HG03175 (cell line): ENCODE results near the gene MEOX1.

Experiments
- ATAC-seq: cut with Tn5 transposase; IDR thresholded peaks from one replicate; pipeline ENCODE4 v1.9.1; 2021; ENCODE audit warnings: mild to moderate bottlenecking, moderate library complexity; ENCODE audit not compliant: unreplicated experiment

The MEOX1 gene

DNA sequence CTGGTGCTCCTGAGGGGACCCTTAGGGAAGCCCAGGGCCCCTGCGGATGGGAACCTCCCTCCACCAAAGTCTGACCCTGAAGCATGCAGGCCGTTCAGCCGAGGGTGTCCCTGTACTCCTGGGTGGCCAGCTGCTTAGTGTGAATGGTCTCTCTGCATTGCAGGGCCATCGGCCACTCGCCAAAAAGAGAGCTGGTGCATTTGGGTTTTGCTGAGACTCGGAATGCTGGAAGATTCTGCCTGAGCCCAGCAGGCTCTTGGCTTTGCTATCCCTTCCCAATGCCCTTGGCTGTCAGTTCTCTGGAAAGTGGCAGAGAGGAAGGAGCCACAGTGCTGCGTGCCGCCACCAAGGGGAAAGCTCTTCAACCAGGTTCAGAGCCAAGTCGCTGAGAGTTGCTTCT lies 2.8 kb downstream of the MEOX1 start:
- no peak for ATAC-seq

DNA sequence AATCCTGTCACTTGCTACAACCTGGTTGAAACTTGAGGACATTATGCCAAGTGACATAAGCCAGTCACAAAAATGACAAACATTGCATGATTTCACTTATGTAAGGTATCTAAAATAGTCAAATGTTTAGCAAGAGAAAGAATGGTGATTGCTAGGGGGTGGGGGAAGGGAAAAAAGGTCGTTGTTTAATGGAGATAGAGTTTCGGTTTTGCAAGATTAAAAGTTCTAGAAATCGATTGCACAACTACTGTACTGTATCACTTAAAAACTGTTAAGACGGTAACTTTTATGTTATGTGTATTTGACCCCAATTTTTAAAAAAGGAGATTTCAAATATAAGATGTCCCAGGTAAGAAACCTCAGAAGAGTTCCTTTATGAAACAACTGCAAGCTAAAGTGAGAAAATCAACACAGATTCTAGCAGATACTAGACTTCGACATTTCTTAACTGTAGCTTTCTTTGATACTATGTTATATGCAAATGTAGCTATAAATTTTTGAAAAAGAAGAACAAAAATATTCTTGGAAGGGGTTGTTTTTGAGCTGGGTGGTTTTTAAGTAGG lies 5.9 kb downstream of the MEOX1 start:
- ATAC-seq: no peak

DNA sequence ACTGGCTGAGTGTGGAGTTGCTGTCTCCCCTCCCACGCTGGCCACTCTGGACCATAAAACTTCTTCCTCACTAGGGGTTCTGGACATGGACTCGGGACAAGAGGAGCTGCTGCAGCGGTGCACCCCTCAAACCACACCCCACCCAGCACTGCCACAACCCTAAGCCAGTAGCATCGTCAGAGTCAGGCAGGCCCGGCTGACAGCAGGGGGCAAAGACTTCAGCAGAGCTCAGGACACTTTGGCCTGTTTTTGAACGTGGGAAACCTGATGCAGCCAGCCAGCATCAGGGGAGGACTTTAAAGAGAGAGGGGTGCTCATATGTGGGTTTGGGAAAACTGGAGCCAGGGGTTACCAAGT lies 9.6 kb downstream of the MEOX1 start:
- ATAC-seq: no peak

GRCh38 chr17:43650471-43650870 lies 11.3 kb downstream of the MEOX1 start:
- ATAC-seq: no peak

DNA sequence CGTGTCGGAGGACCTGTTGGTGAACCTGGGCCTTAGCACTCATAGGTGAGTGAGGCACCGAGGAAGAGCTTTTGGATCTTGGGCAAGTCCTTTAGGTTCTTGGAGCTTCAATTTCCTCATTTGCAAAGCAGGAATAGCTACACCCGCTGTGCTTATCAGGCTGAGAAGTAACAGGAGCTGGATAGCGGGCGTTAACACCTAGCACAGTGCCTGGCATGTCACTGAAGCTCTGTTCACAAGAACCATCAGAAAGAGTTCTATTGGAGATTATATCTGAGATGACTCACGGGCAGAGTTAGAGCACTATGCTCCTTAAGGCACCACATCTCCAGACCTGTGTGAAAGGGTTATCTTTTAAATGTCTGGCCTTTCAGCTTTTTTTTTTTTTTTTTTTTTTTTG lies 12.8 kb downstream of the MEOX1 start:
- ATAC-seq: no peak

GRCh38 chr17:43645765-43646481 lies 15.8 kb downstream of the MEOX1 start:
- no peak for ATAC-seq

GRCh38 chr17:43645450-43645764 lies 16.3 kb downstream of the MEOX1 start:
- no peak for ATAC-seq

GRCh38 chr17:43644081-43644480 lies 17.6 kb downstream of the MEOX1 start:
- ATAC-seq: no peak

- ATAC-seq: no peak
These were observed 20.3 kb downstream of the MEOX1 start for GRCh38 chr17:43641416-43641815.

GRCh38 chr17:43640491-43641252 lies 21.1 kb downstream of the MEOX1 start:
- ATAC-seq: no peak

- ATAC-seq: no peak
These were observed 24.0 kb downstream of the MEOX1 start for GRCh38 chr17:43637563-43638323.

DNA sequence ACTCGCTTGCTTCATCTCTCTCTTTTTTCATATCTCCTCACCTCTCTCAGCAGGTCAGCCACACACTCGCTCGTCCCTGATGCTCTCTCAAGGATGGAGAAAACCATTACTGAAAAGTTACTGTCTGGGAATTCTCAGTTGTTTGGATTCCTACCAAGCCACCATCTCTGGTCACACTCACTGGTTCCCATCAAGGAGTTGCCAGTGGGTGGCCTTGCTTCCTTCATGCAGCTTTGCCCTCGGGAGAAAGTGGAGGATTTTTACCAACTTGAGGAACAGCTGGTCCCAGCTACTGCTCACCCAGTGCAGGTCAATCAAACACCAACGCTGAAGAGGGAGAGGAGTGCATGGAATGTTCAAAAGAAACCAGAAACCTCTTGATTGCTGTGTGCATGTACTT lies 25.3 kb downstream of the MEOX1 start:
- ATAC-seq: no peak

DNA sequence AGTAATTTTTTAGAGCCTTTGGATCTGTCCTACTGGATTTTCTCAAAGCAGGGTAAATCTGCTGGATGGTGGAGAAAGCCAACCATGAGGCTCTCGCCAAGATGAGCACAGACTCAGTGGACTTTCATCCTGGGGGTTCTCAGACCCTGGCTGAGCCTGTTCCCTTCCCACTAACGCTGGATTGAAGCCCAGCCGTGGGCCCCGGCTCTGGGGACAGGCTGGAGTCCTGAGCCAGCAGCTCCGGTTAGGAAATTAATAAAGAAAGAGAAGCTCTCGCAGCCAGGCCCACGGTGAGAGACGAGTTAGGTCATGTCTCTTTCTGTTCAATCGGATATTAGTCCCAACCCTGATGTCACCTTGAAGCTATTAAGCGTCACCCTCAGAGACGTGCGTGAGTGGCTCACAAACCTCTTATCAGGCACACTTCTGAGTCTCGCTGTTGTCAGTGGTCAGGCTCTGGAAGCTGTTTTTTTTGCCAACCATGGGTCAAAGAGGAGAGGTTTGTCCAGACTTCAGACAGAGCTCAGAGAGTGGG lies 27.1 kb downstream of the MEOX1 start:
- ATAC-seq: no peak

- ATAC-seq: no peak
These were observed 29.5 kb downstream of the MEOX1 start for GRCh38 chr17:43632221-43632620.

GRCh38 chr17:43631429-43631828 lies 30.3 kb downstream of the MEOX1 start:
- ATAC-seq: no peak

DNA sequence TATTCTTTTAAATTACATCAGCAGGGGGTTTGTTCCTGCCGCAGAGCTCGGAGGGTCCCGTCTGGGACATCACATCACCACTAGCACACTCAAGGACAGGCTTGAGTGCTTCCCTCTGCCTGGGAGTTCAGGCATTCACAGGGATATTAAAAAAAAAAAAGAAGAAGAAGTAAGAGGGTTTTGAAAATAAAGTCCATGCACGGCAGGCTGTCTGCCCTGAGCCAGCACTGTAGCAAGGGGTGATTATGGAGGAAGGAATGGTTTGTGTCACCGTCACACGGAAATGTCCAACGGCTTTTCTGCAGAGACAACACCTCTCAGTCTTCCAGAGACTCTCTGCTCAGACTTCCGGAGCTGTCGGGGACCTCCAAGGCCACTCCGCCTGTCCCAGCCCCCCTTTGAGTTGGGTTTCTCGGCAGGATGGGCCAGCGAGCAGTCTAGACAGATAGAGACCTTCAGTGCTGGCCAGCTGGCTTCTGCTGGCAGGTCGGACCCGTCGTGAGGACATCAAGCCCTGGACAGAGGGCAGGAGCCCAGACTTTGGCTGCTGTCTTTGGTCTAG lies 33.6 kb downstream of the MEOX1 start:
- no peak for ATAC-seq

GRCh38 chr17:43627653-43628052 lies 34.1 kb downstream of the MEOX1 start:
- no peak for ATAC-seq

DNA sequence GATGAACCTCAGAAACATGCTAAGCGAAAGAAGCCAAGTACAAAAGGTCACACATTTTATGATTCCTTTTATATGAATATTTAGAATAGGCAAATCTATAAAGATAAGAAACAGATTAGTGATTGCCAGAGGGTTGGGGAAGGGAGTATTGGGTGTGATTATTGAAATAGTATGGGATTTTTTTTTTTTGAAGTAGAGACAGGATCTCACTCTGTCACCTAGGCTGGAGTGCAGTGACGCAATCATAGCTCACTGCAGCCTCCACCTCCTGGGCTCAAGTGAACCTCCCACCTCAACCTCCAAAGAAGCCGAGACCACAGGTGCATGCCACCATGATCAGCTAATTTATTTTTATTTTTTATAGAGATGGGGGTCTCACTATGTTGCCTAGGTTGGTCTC lies 35.7 kb downstream of the MEOX1 start:
- no peak for ATAC-seq

DNA sequence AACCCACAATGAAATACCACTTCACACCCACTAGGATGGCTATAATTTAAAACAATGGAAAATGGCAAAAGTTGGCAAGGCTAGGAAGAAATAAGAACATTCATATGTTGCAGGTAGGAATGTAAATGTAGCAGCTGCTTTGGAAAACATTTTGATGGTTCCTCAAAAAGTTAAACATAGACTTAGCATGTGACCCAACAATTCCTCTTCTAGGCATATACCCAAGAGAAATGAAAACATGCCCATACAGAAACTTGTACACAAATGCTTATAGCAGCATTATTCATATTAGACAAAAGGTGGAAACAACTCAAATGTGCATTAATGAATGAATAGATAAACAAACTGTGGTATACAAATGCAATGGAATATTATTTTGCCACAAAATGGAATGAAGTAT lies 36.1 kb downstream of the MEOX1 start:
- ATAC-seq: no peak

GRCh38 chr17:43620581-43620980 lies 41.1 kb downstream of the MEOX1 start:
- ATAC-seq: no peak

DNA sequence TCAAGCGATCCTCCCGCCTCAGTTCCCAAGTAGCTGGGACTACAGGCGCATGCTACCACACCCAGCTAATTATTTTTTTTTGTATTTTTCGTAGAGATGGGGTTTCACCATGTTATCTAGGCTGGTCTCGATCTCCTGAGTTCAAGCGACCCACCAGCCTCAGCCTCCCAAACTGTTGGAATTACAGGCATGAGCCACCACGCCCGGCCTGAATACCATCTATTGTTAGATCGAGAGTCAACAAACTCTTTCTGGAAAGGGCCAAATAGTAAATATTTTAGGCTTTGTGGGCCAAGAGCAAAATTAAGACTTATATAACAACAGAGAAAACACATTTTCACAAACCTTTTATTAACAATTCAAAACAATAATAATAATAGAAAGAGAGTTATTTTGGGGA lies 41.6 kb downstream of the MEOX1 start:
- no peak for ATAC-seq
